ENCODE data around the gene PSTPIP2.
"Not testable (repeated sequence)": the region's sequence is repeated elsewhere in the genome, so short reads cannot be mapped to it uniquely, and the experiment has no call there.

PSTPIP2 gene

DNA sequence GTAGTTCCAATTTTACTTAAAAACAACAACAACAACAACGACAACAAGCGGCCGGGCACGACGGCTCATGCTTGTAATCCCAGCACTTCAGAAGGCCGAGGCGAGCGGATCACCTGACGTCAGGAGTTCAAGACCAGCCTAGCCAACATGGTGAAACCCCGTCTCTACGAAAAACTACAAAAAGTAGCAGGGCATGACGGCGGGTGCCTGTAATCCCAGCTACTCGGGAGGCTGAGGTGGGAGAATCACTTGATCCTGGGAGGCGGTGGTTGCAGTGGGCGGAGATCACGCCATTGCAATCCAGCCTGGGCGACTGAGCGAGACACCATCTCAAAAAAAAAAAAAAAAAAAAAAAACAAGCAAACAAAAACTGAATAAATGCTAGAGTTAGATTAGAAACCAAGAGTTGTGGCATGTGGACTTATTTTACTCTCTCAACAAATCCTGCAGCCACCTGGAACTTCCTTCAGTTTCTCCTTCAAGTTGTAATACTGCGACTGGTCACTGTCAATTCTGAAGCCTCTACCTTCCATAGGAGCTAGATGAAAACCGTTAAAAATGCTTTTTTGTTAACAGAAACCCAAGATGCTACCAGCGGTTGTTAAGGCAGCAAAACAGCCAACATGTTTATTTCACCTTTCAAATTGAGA, 24.7 kb upstream of the PSTPIP2 start:
- DNase-seq (ENCODE audit: low read depth in 1 of 2, low spot score in 1 of 2) = peak in 1 of 2 experiments; percentile 25
- Histone ChIP-seq H3K4me3 (replicated peaks; ENCODE audit: insufficient read depth, low read length) (peak overlapping the region; percentile 83), H3K27ac (replicated peaks) (peak overlapping the region; percentile 95), H3K27me3 (ENCODE audit: insufficient read depth, poor library complexity, severe bottlenecking) (no peaks in the 10 kb centered on the region)
- TF ChIP-seq GABPA (IDR thresholded peaks at IDR 0.05; ENCODE audit: low read depth) = no peak

DNA sequence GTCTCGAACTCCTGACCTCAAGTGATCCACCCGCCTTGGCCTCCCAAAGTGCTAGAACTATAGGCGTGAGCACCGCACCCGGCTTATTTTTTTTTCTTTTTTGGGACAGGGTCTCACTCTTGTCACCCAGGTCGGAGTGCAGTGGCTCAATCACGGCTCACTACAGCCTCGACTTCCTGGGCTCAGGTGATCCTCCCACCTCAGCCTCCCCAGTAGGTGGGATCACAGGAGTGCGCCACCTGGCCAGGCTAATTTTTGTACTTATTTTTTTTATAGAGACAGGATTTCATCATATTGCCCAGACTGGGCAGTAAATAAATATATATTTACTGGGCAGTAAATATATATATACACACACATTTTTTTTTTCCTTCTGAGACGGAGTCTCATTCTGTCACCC, 23.5 kb upstream of the PSTPIP2 start:
- no peak for DNase-seq (ENCODE audit: low read depth in 1 of 2, low spot score in 1 of 2)
- TF ChIP-seq GABPA (IDR thresholded peaks at IDR 0.05; ENCODE audit: low read depth) (no peak), POLR2AphosphoS5 (IDR thresholded peaks at IDR 0.05; ENCODE audit: low read depth) (no peak), SPI1 (IDR thresholded peaks at IDR 0.05; ENCODE audit: borderline replicate concordance, low read depth) (no peak)
- TF ChIP-seq, protein P1, sequence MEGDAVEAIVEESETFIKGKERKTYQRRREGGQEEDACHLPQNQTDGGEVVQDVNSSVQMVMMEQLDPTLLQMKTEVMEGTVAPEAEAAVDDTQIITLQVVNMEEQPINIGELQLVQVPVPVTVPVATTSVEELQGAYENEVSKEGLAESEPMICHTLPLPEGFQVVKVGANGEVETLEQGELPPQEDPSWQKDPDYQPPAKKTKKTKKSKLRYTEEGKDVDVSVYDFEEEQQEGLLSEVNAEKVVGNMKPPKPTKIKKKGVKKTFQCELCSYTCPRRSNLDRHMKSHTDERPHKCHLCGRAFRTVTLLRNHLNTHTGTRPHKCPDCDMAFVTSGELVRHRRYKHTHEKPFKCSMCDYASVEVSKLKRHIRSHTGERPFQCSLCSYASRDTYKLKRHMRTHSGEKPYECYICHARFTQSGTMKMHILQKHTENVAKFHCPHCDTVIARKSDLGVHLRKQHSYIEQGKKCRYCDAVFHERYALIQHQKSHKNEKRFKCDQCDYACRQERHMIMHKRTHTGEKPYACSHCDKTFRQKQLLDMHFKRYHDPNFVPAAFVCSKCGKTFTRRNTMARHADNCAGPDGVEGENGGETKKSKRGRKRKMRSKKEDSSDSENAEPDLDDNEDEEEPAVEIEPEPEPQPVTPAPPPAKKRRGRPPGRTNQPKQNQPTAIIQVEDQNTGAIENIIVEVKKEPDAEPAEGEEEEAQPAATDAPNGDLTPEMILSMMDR (IDR thresholded peaks at IDR 0.05; ENCODE audit: insufficient read depth, low read length) = no peak
- TF ChIP-seq, protein P2, sequence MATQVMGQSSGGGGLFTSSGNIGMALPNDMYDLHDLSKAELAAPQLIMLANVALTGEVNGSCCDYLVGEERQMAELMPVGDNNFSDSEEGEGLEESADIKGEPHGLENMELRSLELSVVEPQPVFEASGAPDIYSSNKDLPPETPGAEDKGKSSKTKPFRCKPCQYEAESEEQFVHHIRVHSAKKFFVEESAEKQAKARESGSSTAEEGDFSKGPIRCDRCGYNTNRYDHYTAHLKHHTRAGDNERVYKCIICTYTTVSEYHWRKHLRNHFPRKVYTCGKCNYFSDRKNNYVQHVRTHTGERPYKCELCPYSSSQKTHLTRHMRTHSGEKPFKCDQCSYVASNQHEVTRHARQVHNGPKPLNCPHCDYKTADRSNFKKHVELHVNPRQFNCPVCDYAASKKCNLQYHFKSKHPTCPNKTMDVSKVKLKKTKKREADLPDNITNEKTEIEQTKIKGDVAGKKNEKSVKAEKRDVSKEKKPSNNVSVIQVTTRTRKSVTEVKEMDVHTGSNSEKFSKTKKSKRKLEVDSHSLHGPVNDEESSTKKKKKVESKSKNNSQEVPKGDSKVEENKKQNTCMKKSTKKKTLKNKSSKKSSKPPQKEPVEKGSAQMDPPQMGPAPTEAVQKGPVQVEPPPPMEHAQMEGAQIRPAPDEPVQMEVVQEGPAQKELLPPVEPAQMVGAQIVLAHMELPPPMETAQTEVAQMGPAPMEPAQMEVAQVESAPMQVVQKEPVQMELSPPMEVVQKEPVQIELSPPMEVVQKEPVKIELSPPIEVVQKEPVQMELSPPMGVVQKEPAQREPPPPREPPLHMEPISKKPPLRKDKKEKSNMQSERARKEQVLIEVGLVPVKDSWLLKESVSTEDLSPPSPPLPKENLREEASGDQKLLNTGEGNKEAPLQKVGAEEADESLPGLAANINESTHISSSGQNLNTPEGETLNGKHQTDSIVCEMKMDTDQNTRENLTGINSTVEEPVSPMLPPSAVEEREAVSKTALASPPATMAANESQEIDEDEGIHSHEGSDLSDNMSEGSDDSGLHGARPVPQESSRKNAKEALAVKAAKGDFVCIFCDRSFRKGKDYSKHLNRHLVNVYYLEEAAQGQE (IDR thresholded peaks at IDR 0.05; ENCODE audit: insufficient replicate concordance, low read depth) = no peak
- Histone ChIP-seq H3K27ac (replicated peaks) (peak overlapping the region; percentile 95), H3K4me3 (replicated peaks; ENCODE audit: insufficient read depth, low read length) (peak overlapping the region; percentile 83), H3K27me3 (ENCODE audit: insufficient read depth, poor library complexity, severe bottlenecking) (no peaks in the 10 kb centered on the region)

DNA sequence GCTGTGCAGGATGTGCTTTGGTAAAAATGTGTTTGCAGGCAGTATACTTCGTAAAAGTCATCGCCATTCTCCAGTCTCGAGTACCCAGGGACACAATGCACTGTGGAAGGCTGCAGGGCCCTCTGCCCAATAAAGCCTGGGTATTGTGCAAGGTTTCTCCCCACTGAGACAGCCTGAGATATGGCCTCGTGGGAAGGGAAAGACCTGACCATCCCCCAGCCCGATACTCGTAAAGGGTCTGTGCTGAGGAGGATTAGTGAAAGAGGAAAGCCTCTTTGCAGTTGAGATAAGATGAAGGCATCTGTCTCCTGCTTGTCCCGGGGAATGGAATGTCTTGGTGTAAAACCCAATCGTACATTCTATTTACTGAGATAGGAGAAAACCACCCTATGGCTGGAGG, 16.4 kb upstream of the PSTPIP2 start:
- H3K27ac ChIP-seq (replicated peaks); H3K4me3 ChIP-seq (replicated peaks; ENCODE audit: insufficient read depth, low read length); DNase-seq (ENCODE audit: low read depth in 1 of 2, low spot score in 1 of 2); H3K27me3 ChIP-seq (ENCODE audit: insufficient read depth, poor library complexity, severe bottlenecking): not testable (repeated sequence)

DNA sequence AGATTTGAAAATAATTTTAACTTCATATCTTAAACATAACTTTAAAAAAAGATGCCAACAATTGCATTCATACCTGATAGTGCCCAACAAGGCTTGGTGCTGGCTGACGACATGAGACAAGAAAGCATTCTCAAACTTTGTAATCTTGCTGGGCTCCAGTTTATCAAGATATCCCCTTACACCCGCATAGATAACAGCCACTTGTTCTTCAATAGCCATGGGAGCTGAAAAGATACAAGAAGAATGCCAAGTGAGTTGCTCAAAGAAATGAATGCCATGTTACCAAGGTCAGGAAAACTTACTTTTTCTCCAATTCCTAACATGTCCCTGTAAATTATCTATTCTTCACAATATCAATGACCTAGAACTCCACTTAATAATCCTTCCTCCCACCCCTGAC, 12.4 kb upstream of the PSTPIP2 start:
- no peak overlapping the region for H3K4me3 ChIP-seq (replicated peaks; ENCODE audit: insufficient read depth, low read length)
- H3K27me3 ChIP-seq (ENCODE audit: insufficient read depth, poor library complexity, severe bottlenecking) = no peaks in the 10 kb centered on the region
- DNase-seq (ENCODE audit: low read depth in 1 of 2, low spot score in 1 of 2) = no peak
- no peak overlapping the region for H3K27ac ChIP-seq (replicated peaks)
- TF ChIP-seq SPI1 (IDR thresholded peaks at IDR 0.05; ENCODE audit: borderline replicate concordance, low read depth) (no peak), POLR2AphosphoS5 (IDR thresholded peaks at IDR 0.05; ENCODE audit: low read depth) (no peak), GABPA (IDR thresholded peaks at IDR 0.05; ENCODE audit: low read depth) (no peak)
- TF ChIP-seq, protein P1 (IDR thresholded peaks at IDR 0.05; ENCODE audit: insufficient read depth, low read length) = no peak
- TF ChIP-seq, protein P2 (IDR thresholded peaks at IDR 0.05; ENCODE audit: insufficient replicate concordance, low read depth) = no peak

DNA sequence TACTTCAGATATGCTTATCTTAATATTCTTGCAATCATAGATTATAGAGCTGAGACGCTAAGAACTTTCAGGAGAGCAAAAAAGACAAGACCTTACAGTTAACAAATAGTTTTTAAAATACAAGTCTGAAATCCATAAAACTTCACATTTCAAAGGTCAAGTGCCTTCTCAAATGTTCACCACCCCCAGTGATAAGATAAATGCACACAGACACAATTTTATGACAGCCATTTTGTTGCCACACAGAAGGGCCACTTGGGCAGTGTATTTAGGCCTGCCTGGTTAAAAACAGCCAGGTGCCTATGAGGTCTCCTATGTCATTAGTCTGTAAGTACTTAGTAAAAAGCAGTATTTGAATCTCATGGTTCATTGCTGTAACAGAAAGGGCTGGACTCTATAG, 8.1 kb upstream of the PSTPIP2 start:
- DNase-seq (ENCODE audit: low read depth in 1 of 2, low spot score in 1 of 2) = no peak
- H3K4me3 ChIP-seq (replicated peaks; ENCODE audit: insufficient read depth, low read length) = no peak overlapping the region
- no peak overlapping the region for H3K27ac ChIP-seq (replicated peaks)
- H3K27me3 ChIP-seq (ENCODE audit: insufficient read depth, poor library complexity, severe bottlenecking) = no peaks in the 10 kb centered on the region
- no peak for TF ChIP-seq GABPA (IDR thresholded peaks at IDR 0.05; ENCODE audit: low read depth)
- no peak for TF ChIP-seq SPI1 (IDR thresholded peaks at IDR 0.05; ENCODE audit: borderline replicate concordance, low read depth)

Data from HL-60 (cell line).